ENCODE measurements around the gene NADSYN1. TPM values are rescaled to one million over a fixed set of nuclear protein-coding genes. Genes with fewer than 3 reads are reported as not detected.

NADSYN1 gene
- total and polyA plus RNA-seq, 2 experiments from 2014 or later = 35.6 to 54.9 TPM

GRCh38 chr11:71446942-71447688 lies 5.9 kb upstream of the NADSYN1 start:
- ATAC-seq (no peak), DNase-seq (ENCODE audit: low spot score) (no peak)

GRCh38 chr11:71447791-71448256 lies 5.2 kb upstream of the NADSYN1 start:
- ATAC-seq (peak; percentile 48), DNase-seq (ENCODE audit: low spot score) (peak; percentile 68)
- H3K36me3 ChIP-seq (ENCODE audit: insufficient read depth) = peaks cover 41% of the 10 kb centered on the region
- no peaks in the 10 kb centered on the region; the same call in 1 of the 2 replicates for H3F3A ChIP-seq (replicated peaks; ENCODE audit: low read depth)
- Mint-ChIP-seq H3K27ac (peak overlapping the region; percentile 89), H3K9me3 (peaks cover 7% of the 10 kb centered on the region; the same call in 2 of the 3 replicates), H3K4me3 (peak overlapping the region; percentile 99), H3K4me1 (peaks cover 45% of the 10 kb centered on the region), H3K36me3 (ENCODE audit: low read depth) (peaks cover 50% of the 10 kb centered on the region), H3K27me3 (ENCODE audit: insufficient read depth, low read depth, poor library complexity) (peaks cover 15% of the 10 kb centered on the region)
- peaks cover 35% of the 10 kb centered on the region for H3K4me1 ChIP-seq (ENCODE audit: insufficient read depth)
- no peaks in the 10 kb centered on the region for H3K9me2 ChIP-seq (ENCODE audit: insufficient read depth)
- no peak overlapping the region for H3K27ac ChIP-seq (ENCODE audit: low read depth)
- peak overlapping the region; percentile 98 for H3K4me3 ChIP-seq
- no peaks in the 10 kb centered on the region for H3K27me3 ChIP-seq (ENCODE audit: insufficient read depth)
- H3K79me2 ChIP-seq (replicated peaks; ENCODE audit: insufficient read depth) = peaks cover 59% of the 10 kb centered on the region
- H2AFZ ChIP-seq = no peak overlapping the region
- peaks cover 30% of the 10 kb centered on the region for H4K20me1 ChIP-seq (replicated peaks; ENCODE audit: insufficient read depth)
- peak overlapping the region; percentile 95 for H3K4me2 ChIP-seq
- TF ChIP-seq ETS1 (IDR thresholded peaks at IDR 0.05) = no peak
- no peak for TF ChIP-seq ZNF114 (CRISPR knock-in tag; IDR thresholded peaks at IDR 0.05)
- no peak for TF ChIP-seq EZH2phosphoT487 (IDR thresholded peaks at IDR 0.05; ENCODE audit: unreplicated experiment)
- no peak for TF ChIP-seq REST (IDR thresholded peaks at IDR 0.05; ENCODE audit: unreplicated experiment)
- no peak for TF ChIP-seq NANOG (IDR thresholded peaks at IDR 0.05; ENCODE audit: borderline replicate concordance)

More at GRCh38 chr11:71446942-71447688, 5.9 kb upstream of the NADSYN1 start:
- peaks cover 44% of the 10 kb centered on the region for H3K36me3 ChIP-seq (ENCODE audit: insufficient read depth)
- H3K9me2 ChIP-seq (ENCODE audit: insufficient read depth) = no peaks in the 10 kb centered on the region
- no peak overlapping the region for H2AFZ ChIP-seq
- no peaks in the 10 kb centered on the region; the same call in 1 of the 2 replicates for H3F3A ChIP-seq (replicated peaks; ENCODE audit: low read depth)
- H3K79me2 ChIP-seq (replicated peaks; ENCODE audit: insufficient read depth) = peaks cover 59% of the 10 kb centered on the region
- no peak overlapping the region for H3K27ac ChIP-seq (ENCODE audit: low read depth)
- no peaks in the 10 kb centered on the region for H3K27me3 ChIP-seq (ENCODE audit: insufficient read depth)
- peak overlapping the region; percentile 98 for H3K4me3 ChIP-seq
- H4K20me1 ChIP-seq (replicated peaks; ENCODE audit: insufficient read depth) = peaks cover 33% of the 10 kb centered on the region
- peaks cover 7% of the 10 kb centered on the region; the same call in 2 of the 3 replicates for H3K9me3 Mint-ChIP-seq
- peak overlapping the region; percentile 95 for H3K4me2 ChIP-seq
- H3K36me3 Mint-ChIP-seq (ENCODE audit: low read depth) = peaks cover 56% of the 10 kb centered on the region
- H3K4me1 Mint-ChIP-seq = peaks cover 41% of the 10 kb centered on the region
- peak overlapping the region; percentile 99 for H3K4me3 Mint-ChIP-seq
- peak overlapping the region; percentile 51; the same call in 1 of the 2 replicates for H3K27ac Mint-ChIP-seq
- TF ChIP-seq POLR2AphosphoS5 (IDR thresholded peaks at IDR 0.05; ENCODE audit: low read depth) = no peak
- TF ChIP-seq ETS1 (IDR thresholded peaks at IDR 0.05) = no peak
- TF ChIP-seq CTCF (conservative IDR thresholded peaks at IDR 0.05; ENCODE audit: low read depth in 2 of 2) = no peak
- TF ChIP-seq JUNB (IDR thresholded peaks at IDR 0.05; ENCODE audit: unreplicated experiment) = no peak
- TF ChIP-seq ZNF114 (CRISPR knock-in tag; IDR thresholded peaks at IDR 0.05) = no peak
- peaks cover 31% of the 10 kb centered on the region for H3K4me1 ChIP-seq (ENCODE audit: insufficient read depth)
- H3K27me3 Mint-ChIP-seq (ENCODE audit: insufficient read depth, low read depth, poor library complexity) = peaks cover 14% of the 10 kb centered on the region

Measured in GM23338 (cell line).